ENCODE results near the gene NHLRC2.
A peak's percentile ranks its signal among the peaks of the same experiment; 100 is the strongest.
"Not testable (repeated sequence)": the region's sequence is repeated elsewhere in the genome, so short reads cannot be mapped to it uniquely, and the experiment has no call there.

NHLRC2 gene

GRCh38 chr10:113854013-113854760 lies at the start of gene NHLRC2, which contains the start of gene DCLRE1A:
NHLRC2 (plus strand) TSS chr10:113854661; CDS start chr10:113854873, 212 bp downstream.
DCLRE1A (minus strand) TSS chr10:113854082; CDS start chr10:113853182, 900 bp downstream.
- peak; percentile 73 for DNase-seq

- no peak for DNase-seq
These were observed 48.0 kb upstream of the NHLRC2 start for GRCh38 chr10:113806503-113806902.

GRCh38 chr10:113808168-113808567 lies 46.3 kb upstream of the NHLRC2 start:
- DNase-seq, result no peak

GRCh38 chr10:113814700-113815099 lies 39.8 kb upstream of the NHLRC2 start:
- not testable (repeated sequence) for DNase-seq

GRCh38 chr10:113819989-113820388 lies 34.5 kb upstream of the NHLRC2 start:
- no peak for DNase-seq

GRCh38 chr10:113820507-113820906 lies 34.0 kb upstream of the NHLRC2 start:
- DNase-seq, result no peak

- DNase-seq, result not testable (repeated sequence)
These were observed 33.2 kb upstream of the NHLRC2 start for GRCh38 chr10:113821306-113821705.

GRCh38 chr10:113822174-113822573 lies 32.3 kb upstream of the NHLRC2 start:
- DNase-seq, result no peak

GRCh38 chr10:113823389-113823788 lies 31.1 kb upstream of the NHLRC2 start:
- no peak for DNase-seq

GRCh38 chr10:113825791-113826190 lies 28.7 kb upstream of the NHLRC2 start:
- DNase-seq, result no peak

- not testable (repeated sequence) for DNase-seq
These were observed 25.9 kb upstream of the NHLRC2 start for GRCh38 chr10:113828567-113828966.

- no peak for DNase-seq
These were observed 12.3 kb upstream of the NHLRC2 start for GRCh38 chr10:113842171-113842570.

GRCh38 chr10:113843972-113844485 lies 10.4 kb upstream of the NHLRC2 start:
- DNase-seq, result no peak

GRCh38 chr10:113846036-113846435 lies 8.4 kb upstream of the NHLRC2 start:
- no peak for DNase-seq

- no peak for DNase-seq
These were observed 5.2 kb upstream of the NHLRC2 start for GRCh38 chr10:113849140-113849803.

- DNase-seq, result no peak
These were observed 4.5 kb upstream of the NHLRC2 start for GRCh38 chr10:113849946-113850345.

GRCh38 chr10:113853578-113854012 lies 866 bp upstream of the NHLRC2 start:
- DNase-seq, result no peak

- DNase-seq, result no peak
These were observed 514 bp downstream of the NHLRC2 start for GRCh38 chr10:113854761-113855588.

GRCh38 chr10:113856563-113856962 lies 2.1 kb downstream of the NHLRC2 start:
- DNase-seq, result no peak

- no peak for DNase-seq
These were observed 2.7 kb downstream of the NHLRC2 start for GRCh38 chr10:113857210-113857609.

- DNase-seq, result no peak
These were observed 4.1 kb downstream of the NHLRC2 start for GRCh38 chr10:113858541-113858940.

GRCh38 chr10:113859261-113859660 lies 4.8 kb downstream of the NHLRC2 start:
- DNase-seq, result no peak

GRCh38 chr10:113865901-113866300 lies 11.4 kb downstream of the NHLRC2 start:
- no peak for DNase-seq
